Stomach (tissue), 9 donors: ENCODE results near the gene C20orf202. TPM values are rescaled to one million over a fixed set of nuclear protein-coding genes. Genes with fewer than 3 reads are reported as not detected.
"Not testable (repeated sequence)": the region's sequence is repeated elsewhere in the genome, so short reads cannot be mapped to it uniquely, and the experiment has no call there.

Source experiments
- DNase-seq, 2 donors: peaks; one replicate each; pipeline versions ENCODE4 v3.0.0 to v3.0.0-alpha.2; 2013 to 2019
- H3K27ac ChIP-seq, 5 donors: fragments of 200-600 bp in 4 of 5; sonication (generic) in 4 of 5; one replicate each; pipeline ENCODE4 v1.5.1; 2013 to 2019; ENCODE audit warnings: mild to moderate bottlenecking in 1 of 5, moderate library complexity in 1 of 5
- H3K27me3 ChIP-seq, 3 donors: fragments of 200-600 bp; sonication (generic); one replicate each; pipeline ENCODE4 v1.5.1; 2017 to 2019; ENCODE audit warnings: mixed run types in 1 of 3
- H3K36me3 ChIP-seq, 4 donors: fragments of 200-600 bp; sonication (generic); 1 replicate in 3 of 4; 2 replicates in 1 of 4; pipeline ENCODE4 v1.5.1; 2016 to 2019
- H3K4me1 ChIP-seq, 4 donors: fragments of 200-600 bp; sonication (generic); one replicate each; pipeline ENCODE4 v1.5.1; 2016 to 2019
- H3K4me3 ChIP-seq, 4 donors: fragments of 200-600 bp; sonication (generic) in 3 of 4; one replicate each; pipeline ENCODE4 v1.5.1; 2016 to 2019; ENCODE audit warnings: mild to moderate bottlenecking in 1 of 4
- H3K9me3 ChIP-seq, 4 donors: fragments of 200-600 bp; sonication (generic); one replicate each; pipeline ENCODE4 v1.5.1; 2016 to 2019
- CTCF ChIP-seq, 7 experiments: fragments of 450-650 bp in 4 of 7; fragments of 200-600 bp in 3 of 7; sonication (generic) in 3 of 7; IDR thresholded peaks; one replicate each; pipeline ENCODE4 v1.5.1; 2016 to 2019; ENCODE audit warnings: antibody characterized with exemption in 7 of 7, control low read depth in 2 of 7, mild to moderate bottlenecking in 1 of 7
- EP300 ChIP-seq: sonication (generic); formaldehyde crosslinking; IDR thresholded peaks from one replicate; pipeline ENCODE4 v1.6.1; 2017; ENCODE audit warnings: antibody characterized with exemption
- POLR2A ChIP-seq, 4 donors: fragments of 450-650 bp; IDR thresholded peaks; one replicate each; pipeline ENCODE4 v1.6.1; 2016; ENCODE audit warnings: antibody characterized with exemption in 4 of 4, control low read depth in 2 of 4, mild to moderate bottlenecking in 1 of 4, moderate library complexity in 1 of 4
- POLR2AphosphoS5 ChIP-seq, 3 donors: sonication (generic); formaldehyde crosslinking; IDR thresholded peaks; one replicate each; pipeline ENCODE4 v1.6.1; 2016; ENCODE audit warnings: antibody characterized with exemption in 3 of 3
- WGBS, 5 donors: extraction: QIAGEN DNeasy Blood & Tissue Kit in 3 of 5; methylation state at CpG; one replicate each; pipeline versions ENCODE4 v1.1.5 to v1.1.7; 2013 to 2018; 5-methylcytosine and 5-hydroxymethylcytosine counted together
- intact Hi-C: fragments of 100-400 bp; cut with DNase I; formaldehyde crosslinking; loops from one replicate; pipeline ENCODE4 v1.15.1; 2023; ENCODE audit warnings: low total_unique reads
- polyA plus RNA-seq, 3 donors: library from polyadenylated mRNA; stranded (reverse); fragments of 200-250 nt; gene quantifications; one replicate each; pipeline ENCODE4 v1.2.3, GENCODE V29; 2013
- total RNA-seq, 5 donors: library from RNA; depleted of rRNA; stranded (reverse); fragments of >200 nt; gene quantifications; one replicate each; pipeline versions ENCODE4 v1.1.0 to v1.2.3, GENCODE V29; 2014 to 2016
- donor health status: healthy with polysubstance abuse.
- donor health status: Bipolar disorder and iron deficiency.
- donor health status: healthy.

The C20orf202 gene
- total and polyA plus RNA-seq, 8 donors = 0.05 TPM; not detected in 7

DNA sequence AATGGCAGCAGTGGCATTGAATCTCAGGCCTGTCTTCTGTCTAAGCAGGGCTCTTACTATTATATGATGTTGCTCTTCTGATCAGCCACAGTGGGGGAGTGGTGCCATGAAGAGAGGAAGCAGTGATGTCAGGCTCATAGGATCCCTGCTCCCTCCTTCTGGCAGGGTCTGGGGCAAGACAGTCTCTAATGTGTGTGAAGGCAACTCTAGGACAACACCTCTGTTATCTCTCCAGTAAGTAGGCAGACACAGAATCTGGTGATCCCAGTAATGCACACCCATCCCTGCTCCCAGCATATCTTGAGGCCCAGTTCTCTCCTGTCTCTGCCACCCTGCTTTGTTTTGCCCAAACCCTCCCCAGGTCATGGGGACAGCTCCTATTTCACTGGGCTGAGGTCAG lies 8.8 kb downstream of the C20orf202 start:
- intact Hi-C loops = loop anchor here (10.0 kb wide), 1 partner anchor 397 kb away; no protein-coding TSS in a partner anchor

GRCh38 chr20:1212607-1213396 lies 9.5 kb downstream of the C20orf202 start:
- Histone ChIP-seq H3K27me3 (peaks cover 0 to 46% (median 0%) of the 10 kb centered on the region in 3 donors), H3K4me1 (peaks cover 0 to 10% (median 4%) of the 10 kb centered on the region in 4 donors), H3K4me3 (no peak overlapping the region), H3K9me3 (no peaks in the 10 kb centered on the region), H3K27ac (no peak overlapping the region), H3K36me3 (no peaks in the 10 kb centered on the region)
- intact Hi-C loops = loop anchor here (10.0 kb wide), 1 partner anchor 398 kb away; no protein-coding TSS in a partner anchor
- WGBS, 5 donors = 11 to 14% (median 13%) methylated on average over 21 of the region's 21 CpGs
- peak; percentile 73 to 88 for DNase-seq
- TF ChIP-seq POLR2A (IDR thresholded peaks at IDR 0.05) (no peak), CTCF (IDR thresholded peaks at IDR 0.05) (peak in 5 of 7 experiments; percentile 67 to 80 (median 74)), POLR2AphosphoS5 (IDR thresholded peaks at IDR 0.05) (peak in 1 of 3 donors; percentile 35), EP300 (no peak)

More for the DNA sequence above, 8.8 kb downstream of the C20orf202 start:
- Histone ChIP-seq H3K4me1 (peaks cover 0 to 9% (median 4%) of the 10 kb centered on the region in 4 donors), H3K27me3 (peaks cover 0 to 43% (median 0%) of the 10 kb centered on the region in 3 donors), H3K27ac (no peak overlapping the region), H3K9me3 (no peaks in the 10 kb centered on the region), H3K4me3 (no peak overlapping the region), H3K36me3 (no peaks in the 10 kb centered on the region)
- TF ChIP-seq EP300 (no peak), CTCF (IDR thresholded peaks at IDR 0.05) (no peak), POLR2AphosphoS5 (IDR thresholded peaks at IDR 0.05) (no peak), POLR2A (IDR thresholded peaks at IDR 0.05) (no peak)
- no peak for DNase-seq

DNA sequence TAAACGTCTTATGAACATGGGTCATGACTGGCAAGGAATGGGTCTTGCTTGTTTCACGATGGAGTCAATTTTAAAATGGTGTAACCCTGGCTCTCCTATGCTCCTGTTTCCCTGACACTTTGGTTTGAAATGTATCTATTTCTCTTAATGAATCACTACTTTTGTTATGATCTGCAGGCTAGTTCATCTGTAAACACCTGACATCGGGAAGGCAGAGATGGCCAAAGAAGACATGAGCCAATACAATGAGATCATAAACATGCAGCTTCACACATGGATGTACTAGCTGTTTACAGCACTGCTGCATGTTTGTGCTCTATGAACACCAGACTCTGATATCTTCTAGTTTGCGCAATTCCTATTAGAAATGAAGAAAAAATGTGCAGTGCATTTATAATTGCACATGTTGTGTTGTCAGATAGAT lies 11.6 kb downstream of the C20orf202 start:
- 53 to 76% (median 67%) methylated on average over 4 of the region's 4 CpGs for WGBS, 5 donors
- Histone ChIP-seq H3K4me3 (no peak overlapping the region), H3K27me3 (peaks cover 0 to 42% (median 0%) of the 10 kb centered on the region in 3 donors), H3K4me1 (peaks cover 0 to 10% (median 4%) of the 10 kb centered on the region in 4 donors), H3K9me3 (no peaks in the 10 kb centered on the region), H3K36me3 (no peaks in the 10 kb centered on the region), H3K27ac (no peak overlapping the region)
- no peak for DNase-seq
- TF ChIP-seq POLR2AphosphoS5 (IDR thresholded peaks at IDR 0.05) (no peak), EP300 (no peak), CTCF (IDR thresholded peaks at IDR 0.05) (no peak), POLR2A (IDR thresholded peaks at IDR 0.05) (no peak)
- intact Hi-C loops = loop anchor here (10.0 kb wide), 1 partner anchor 400 kb away; no protein-coding TSS in a partner anchor

- intact Hi-C loops = loop anchor here (10.0 kb wide), 1 partner anchor 401 kb away; no protein-coding TSS in a partner anchor
Measured at GRCh38 chr20:1215386-1216170, 12.3 kb downstream of the C20orf202 start.

GRCh38 chr20:1216527-1217427 lies 13.5 kb downstream of the C20orf202 start:
- not testable (repeated sequence) for H3K27ac ChIP-seq, DNase-seq, H3K9me3 ChIP-seq, H3K4me3 ChIP-seq, H3K36me3 ChIP-seq
- peaks cover 0 to 10% (median 4%) of the 10 kb centered on the region in 4 donors for H3K4me1 ChIP-seq
- 50 to 64% (median 53%) methylated on average over 17 to 19 of the region's 19 CpGs for WGBS, 5 donors
- peaks cover 0 to 31% (median 0%) of the 10 kb centered on the region in 3 donors for H3K27me3 ChIP-seq
- intact Hi-C loops = loop anchor here (10.0 kb wide), 1 partner anchor 402 kb away; no protein-coding TSS in a partner anchor

More at GRCh38 chr20:1215386-1216170, 12.3 kb downstream of the C20orf202 start:
- Histone ChIP-seq H3K27me3 (peaks cover 0 to 42% (median 0%) of the 10 kb centered on the region in 3 donors), H3K9me3 (no peaks in the 10 kb centered on the region), H3K4me1 (peaks cover 0 to 10% (median 4%) of the 10 kb centered on the region in 4 donors), H3K27ac (no peak overlapping the region), H3K4me3 (no peak overlapping the region), H3K36me3 (no peaks in the 10 kb centered on the region)
- no peak for DNase-seq
- TF ChIP-seq CTCF (IDR thresholded peaks at IDR 0.05) (no peak), POLR2A (IDR thresholded peaks at IDR 0.05) (no peak), POLR2AphosphoS5 (IDR thresholded peaks at IDR 0.05) (no peak), EP300 (no peak)
- WGBS, 5 donors = 64 to 75% (median 72%) methylated on average over 11 of the region's 11 CpGs

DNA sequence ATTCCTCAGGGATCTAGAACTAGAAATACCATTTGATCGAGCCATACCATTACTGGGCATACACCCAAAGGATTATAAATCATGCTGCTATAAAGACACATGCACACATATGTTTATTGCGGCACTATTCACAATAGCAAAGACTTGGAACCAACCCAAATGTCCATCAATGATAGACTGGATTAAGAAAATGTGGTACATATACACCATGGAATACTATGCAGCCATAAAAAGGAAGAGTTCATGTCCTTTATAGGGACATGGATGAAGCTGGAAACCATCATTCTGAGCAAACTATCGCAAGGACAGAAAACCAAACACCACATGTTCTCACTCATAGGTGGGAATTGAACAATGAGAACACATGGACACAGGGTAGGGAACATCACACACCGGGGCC lies 19.5 kb downstream of the C20orf202 start:
- Histone ChIP-seq H3K27me3 (peaks cover 0 to 24% (median 15%) of the 10 kb centered on the region in 3 donors), H3K4me1 (peaks cover 12 to 23% (median 21%) of the 10 kb centered on the region in 4 donors)
- intact Hi-C loops, H3K27ac ChIP-seq, DNase-seq, H3K36me3 ChIP-seq, H3K4me3 ChIP-seq, H3K9me3 ChIP-seq: not testable (repeated sequence)
- 77 to 97% (median 89%) methylated on average over 3 to 4 of the region's 4 CpGs for WGBS, 5 donors
